GM21529 (cell line): Measurements from ENCODE around the gene CFP.
"Not testable (repeated sequence)": the region's sequence is repeated elsewhere in the genome, so short reads cannot be mapped to it uniquely, and the experiment has no call there.

ENCODE experiments used
- ATAC-seq: cut with Tn5 transposase; IDR thresholded peaks from one replicate; pipeline ENCODE4 v1.9.1; 2021; ENCODE audit not compliant: unreplicated experiment

The CFP gene

GRCh38 chrX:47629419-47630200 is at the start of gene CFP:
Gene CFP, minus strand, starts transcription at chrX:47629930. Its CDS starts 86 bp downstream, at chrX:47629844.
- no peak for ATAC-seq

- ATAC-seq: not testable (repeated sequence)
Observed at GRCh38 chrX:47675959-47676859, 46.5 kb upstream of the CFP start.

GRCh38 chrX:47674776-47675175 is 45.0 kb upstream of the CFP start:
- ATAC-seq: no peak

GRCh38 chrX:47665797-47666196 is 36.1 kb upstream of the CFP start:
- not testable (repeated sequence) for ATAC-seq

- no peak for ATAC-seq
Observed at GRCh38 chrX:47664737-47665136, 35.0 kb upstream of the CFP start.

GRCh38 chrX:47662144-47662657 is 32.5 kb upstream of the CFP start:
- no peak for ATAC-seq

GRCh38 chrX:47661539-47661938 is 31.8 kb upstream of the CFP start:
- no peak for ATAC-seq

GRCh38 chrX:47659421-47659726 is 29.6 kb upstream of the CFP start:
- ATAC-seq: no peak

GRCh38 chrX:47658684-47659420 is 29.1 kb upstream of the CFP start, which contains the start of gene UXT:
Gene UXT, minus strand, starts transcription at chrX:47659180. Its CDS starts 253 bp downstream, at chrX:47658927.
- ATAC-seq: peak; percentile 77

- no peak for ATAC-seq
Observed at GRCh38 chrX:47658301-47658683, 28.6 kb upstream of the CFP start.

- no peak for ATAC-seq
Observed at GRCh38 chrX:47651043-47651905, 21.5 kb upstream of the CFP start.

GRCh38 chrX:47650164-47651042 is 20.7 kb upstream of the CFP start, which contains the start of gene ELK1:
Gene ELK1, minus strand, starts transcription at chrX:47650563. Its CDS starts 9,122 bp downstream, at chrX:47641441.
- peak; percentile 88 for ATAC-seq

GRCh38 chrX:47649781-47650163 is 20.0 kb upstream of the CFP start:
- ATAC-seq: no peak

GRCh38 chrX:47649271-47649670 is 19.5 kb upstream of the CFP start:
- no peak for ATAC-seq

GRCh38 chrX:47648376-47648775 is 18.6 kb upstream of the CFP start:
- no peak for ATAC-seq

- no peak for ATAC-seq
Observed at GRCh38 chrX:47646636-47647035, 16.9 kb upstream of the CFP start.

- ATAC-seq: no peak
Observed at GRCh38 chrX:47645530-47645929, 15.8 kb upstream of the CFP start.

- ATAC-seq: no peak
Observed at GRCh38 chrX:47644557-47645091, 14.9 kb upstream of the CFP start.

GRCh38 chrX:47643926-47644325 is 14.2 kb upstream of the CFP start:
- no peak for ATAC-seq
